K562 (cell line): ENCODE data around the gene CAMK2A. TPM values are rescaled to one million over a fixed set of nuclear protein-coding genes. Genes with fewer than 3 reads are reported as not detected.
A peak's percentile ranks its signal among the peaks of the same experiment; 100 is the strongest.

Experiments
- ATAC-seq: fragments of 200-7000 bp; cut with Tn5 transposase; 3 replicates; pipeline ENCODE4 v1.9.1; 2020; ENCODE audit warnings: moderate library complexity
- BruUV-seq: library from RNA; stranded (reverse); fragments of 400-500 nt; replicated peaks from 2 replicates; lab custom pipeline; 2021; lab: Mats Ljungman, UMichigan
- CTCF ChIA-PET: fragments of 300-600 bp; formaldehyde crosslinking; extraction: SDS; loops from one replicate; lab custom pipeline; 2021; ENCODE audit warnings: low intra/inter-chr PET ratio; lab: Yijun Ruan, JAX
- POLR2A ChIA-PET: fragments of 300-600, 350-650 bp; sonication (Branson Sonifier 250); formaldehyde crosslinking; extraction: SDS; loops from one replicate; lab custom pipeline; 2021; ENCODE audit warnings: antibody characterized with exemption, inconsistent platforms; lab: Yijun Ruan, JAX
- DNase-seq, 4 experiments: peaks; one replicate each; pipeline versions ENCODE4 v3.0.0 to v3.0.0-alpha.2; 2011 to 2018; ENCODE audit warnings: low spot score in 3 of 4, mixed read lengths in 3 of 4; ENCODE audit errors: extremely low read depth in 1 of 4
- FAIRE-seq: peaks from 2 replicates; lab custom pipeline; 2011; peaks lifted over from hg19 to GRCh38; lab: Jason Lieb, UNC
- H2AFZ ChIP-seq: 2 replicates; pipeline ENCODE4 v1.6.0; 2011; ENCODE audit warnings: low read depth, low read length, control low read depth, inconsistent platforms
- H3K27ac ChIP-seq: fragments of 200-600 bp; 3 replicates; pipeline ENCODE4 v1.8.0; 2011; ENCODE audit warnings: low read depth, mild to moderate bottlenecking, control low read depth, inconsistent platforms, low read length, moderate library complexity, mixed read lengths; ENCODE audit errors: extremely low read depth
- H3K27me3 ChIP-seq, 2 experiments: fragments of 300-600 bp in 1 of 2; 2 replicates in 1 of 2; 3 replicates in 1 of 2; pipeline versions ENCODE4 v1.6.0 to v1.8.0; 2011; ENCODE audit warnings: inconsistent platforms in 2 of 2, low read length in 2 of 2, mild to moderate bottlenecking in 1 of 2, mixed read lengths in 1 of 2, moderate library complexity in 1 of 2; ENCODE audit not compliant: control insufficient read depth in 2 of 2, insufficient read depth in 2 of 2
- H3K36me3 ChIP-seq: fragments of 300-600 bp; 3 replicates; pipeline ENCODE4 v1.8.0; 2011; ENCODE audit warnings: mild to moderate bottlenecking, low read length, inconsistent platforms; ENCODE audit not compliant: control insufficient read depth, insufficient read depth
- H3K4me1 ChIP-seq, 2 experiments: fragments of 200-600 bp in 1 of 2; replicated peaks in 1 of 2; 2 replicates in 1 of 2; 3 replicates in 1 of 2; pipeline versions ENCODE4 v1.5.1 to v1.8.0; 2011; ENCODE audit warnings: inconsistent platforms in 2 of 2, low read length in 2 of 2, mild to moderate bottlenecking in 1 of 2, mixed read lengths in 1 of 2, moderate library complexity in 1 of 2; ENCODE audit not compliant: control insufficient read depth in 2 of 2, insufficient read depth in 2 of 2
- H3K4me2 ChIP-seq: 2 replicates; pipeline ENCODE4 v1.6.1; 2011; ENCODE audit warnings: low read length, control low read depth, inconsistent platforms, mixed read lengths; ENCODE audit not compliant: insufficient read depth
- H3K4me3 ChIP-seq: fragments of 200-600 bp; sonication (generic), shearing (Covaris generic); 2 replicates; pipeline ENCODE4 v1.5.1; 2016; ENCODE audit warnings: control low read depth, inconsistent platforms
- H3K79me2 ChIP-seq: fragments of 200-600 bp; 3 replicates; pipeline ENCODE4 v1.8.0; 2011; ENCODE audit warnings: low read length, inconsistent platforms; ENCODE audit not compliant: control insufficient read depth, insufficient read depth
- H3K9ac ChIP-seq, 2 experiments: 2 replicates each; pipeline versions ENCODE4 v1.6.0 to v1.6.1; 2011; ENCODE audit warnings: low read depth in 2 of 2, low read length in 2 of 2, control low read depth in 1 of 2, inconsistent platforms in 1 of 2, mild to moderate bottlenecking in 1 of 2, mixed read lengths in 1 of 2; ENCODE audit not compliant: insufficient read depth in 1 of 2
- H3K9me1 ChIP-seq: one replicate; pipeline ENCODE4 v1.6.0; 2011; ENCODE audit warnings: inconsistent platforms, mild to moderate bottlenecking, low read length, moderate library complexity; ENCODE audit not compliant: control insufficient read depth, insufficient read depth
- H3K9me3 ChIP-seq: replicated peaks from 2 replicates; pipeline ENCODE4 v1.5.1; 2011; ENCODE audit warnings: low read depth, low read length, inconsistent platforms; ENCODE audit not compliant: control insufficient read depth, insufficient read depth
- H4K20me1 ChIP-seq: replicated peaks from 2 replicates; pipeline ENCODE4 v1.6.1; 2011; ENCODE audit warnings: low read length, inconsistent platforms, mixed read lengths; ENCODE audit not compliant: control insufficient read depth, insufficient read depth
- CCNT2 ChIP-seq: IDR thresholded peaks from 2 replicates; pipeline ENCODE4 v1.6.1; 2011; ENCODE audit warnings: borderline replicate concordance, low read depth, mild to moderate bottlenecking, moderate library complexity, mixed read lengths, low read length; ENCODE audit not compliant: insufficient read length; ENCODE audit errors: extremely low read depth
- CHD2 ChIP-seq: IDR thresholded peaks from 2 replicates; pipeline ENCODE4 v1.6.1; 2011; ENCODE audit warnings: low read depth, low read length
- DMBX1 ChIP-seq: fragments of 250-450 bp; sonication (Bioruptor Pico); IDR thresholded peaks from 2 replicates; pipeline ENCODE4 v1.8.0; 2022; ENCODE audit warnings: inconsistent platforms, mild to moderate bottlenecking, moderate library complexity, borderline replicate concordance
- EP400 ChIP-seq: fragments of 450-650 bp; IDR thresholded peaks from 2 replicates; pipeline ENCODE4 v1.6.1; 2017; ENCODE audit warnings: antibody characterized with exemption, mild to moderate bottlenecking, moderate library complexity
- ERF ChIP-seq: fragments of 450-650 bp; formaldehyde crosslinking; IDR thresholded peaks from 2 replicates; pipeline ENCODE4 v1.4.0; 2020; ENCODE audit warnings: mild to moderate bottlenecking, mixed read lengths
- HBP1 ChIP-seq: fragments of 450-650 bp; formaldehyde crosslinking; IDR thresholded peaks from 2 replicates; pipeline ENCODE4 v1.4.0; 2022; ENCODE audit warnings: missing genetic modification characterization
- HIVEP1 ChIP-seq: fragments of 250-450 bp; sonication (Bioruptor Pico); IDR thresholded peaks from 2 replicates; pipeline ENCODE4 v1.4.0; 2020; ENCODE audit warnings: mild to moderate bottlenecking
- MEIS2 ChIP-seq: fragments of 450-650 bp; IDR thresholded peaks from 2 replicates; pipeline ENCODE4 v1.6.1; 2014; ENCODE audit warnings: mild to moderate bottlenecking; ENCODE audit not compliant: partially characterized antibody
- TBP ChIP-seq: optimal IDR thresholded peaks from 2 replicates; pipeline ENCODE3; 2011; ENCODE audit warnings: low read depth, low read length, improper control_type of control experiment
- ZBTB17 ChIP-seq: fragments of 450-650 bp; formaldehyde crosslinking; IDR thresholded peaks from 2 replicates; pipeline ENCODE4 v1.4.0; 2020; ENCODE audit warnings: mild to moderate bottlenecking
- ZNF165 ChIP-seq: fragments of 250-450 bp; sonication (Bioruptor Pico); IDR thresholded peaks from 2 replicates; pipeline ENCODE4 v1.4.0; 2020; ENCODE audit warnings: borderline replicate concordance
- ZNF23 ChIP-seq: fragments of 250-450 bp; sonication (Bioruptor Pico); IDR thresholded peaks from 2 replicates; pipeline ENCODE4 v1.4.0; 2020; ENCODE audit warnings: mild to moderate bottlenecking
- ZNF324 ChIP-seq: fragments of 250-450 bp; sonication (Bioruptor Pico); IDR thresholded peaks from 2 replicates; pipeline ENCODE4 v1.4.0; 2020; ENCODE audit warnings: mild to moderate bottlenecking
- ZNF436 ChIP-seq: fragments of 250-450, 450-650 bp; sonication (Bioruptor Pico); formaldehyde crosslinking; IDR thresholded peaks from 2 replicates; pipeline ENCODE4 v1.7.0; 2020; ENCODE audit warnings: mild to moderate bottlenecking
- ZNF583 ChIP-seq: fragments of 250-450 bp; sonication (Bioruptor Pico); IDR thresholded peaks from 2 replicates; pipeline ENCODE4 v1.4.0; 2020
- ZNF76 ChIP-seq: fragments of 250-450 bp; sonication (Bioruptor Pico); IDR thresholded peaks from 2 replicates; pipeline ENCODE4 v1.4.0; 2020; ENCODE audit warnings: mild to moderate bottlenecking, moderate library complexity, borderline replicate concordance
- ZNF766 ChIP-seq: fragments of 200-800 bp; sonication (Bioruptor generic); conservative IDR thresholded peaks from 2 replicates; pipeline ENCODE4 v1.6.1; 2016; ENCODE audit warnings: missing genetic modification characterization, missing compliant biosample characterization
- WGBS: fragments of 100-300 bp; shearing (Covaris generic); methylation state at CpG from one replicate; pipeline ENCODE4 v1.1.6; 2016; ENCODE audit warnings: low coverage, mixed read lengths; ENCODE audit not compliant: insufficient coverage; ENCODE audit errors: missing lambda C conversion rate; 5-methylcytosine and 5-hydroxymethylcytosine counted together
- in situ Hi-C: fragments of 300-500 bp; cut with MboI; formaldehyde crosslinking; loops from 4 replicates; pipeline ENCODE4 v1.15.0; 2018; ENCODE audit warnings: inconsistent platforms, mixed read lengths
- intact Hi-C: fragments of 100-400 bp; cut with micrococcal nuclease; formaldehyde crosslinking; loops from 2 replicates; pipeline ENCODE4 v1.14.2; 2022
- polyA plus RNA-seq, 8 experiments: library from polyadenylated mRNA; depleted of rRNA in 4 of 8; stranded (reverse) in 5 of 8; unstranded in 3 of 8; fragments of >200 nt; fragmentation: Nextera tagmentation in 2 of 8; fragmentation: Illumina TruSeq in 1 of 8; extraction: Ambion mirVana in 2 of 8; extraction: Trizol in 1 of 8; gene quantifications; 2 replicates each; pipeline versions ENCODE4 v1.2.1 to v1.2.3, GENCODE V29; 2011 to 2014; ENCODE audit warnings: inconsistent platforms in 1 of 8, missing spikeins in 1 of 8
- total RNA-seq, 7 experiments: library from RNA; depleted of rRNA in 6 of 7; stranded (reverse); fragments of >200 nt in 6 of 7; fragmentation: Illumina TruSeq in 2 of 7; extraction: Trizol in 2 of 7; gene quantifications; 2 replicates each; pipeline versions ENCODE4 v1.2.1 to v1.2.3, GENCODE V29; 2011 to 2021; ENCODE audit warnings: low replicate concordance in 1 of 7
- TF ChIP-seq, protein P1 (sequence below): sonication (generic); IDR thresholded peaks from 2 replicates; pipeline ENCODE4 v1.6.1; 2016

CAMK2A gene
- total and polyA plus RNA-seq, 9 of the 15 experiments (the other 6 are each of a cell fraction or from before 2014, with no cell fraction given): 0.01 to 0.18 (median 0.04) TPM; not detected in 6

DNA sequence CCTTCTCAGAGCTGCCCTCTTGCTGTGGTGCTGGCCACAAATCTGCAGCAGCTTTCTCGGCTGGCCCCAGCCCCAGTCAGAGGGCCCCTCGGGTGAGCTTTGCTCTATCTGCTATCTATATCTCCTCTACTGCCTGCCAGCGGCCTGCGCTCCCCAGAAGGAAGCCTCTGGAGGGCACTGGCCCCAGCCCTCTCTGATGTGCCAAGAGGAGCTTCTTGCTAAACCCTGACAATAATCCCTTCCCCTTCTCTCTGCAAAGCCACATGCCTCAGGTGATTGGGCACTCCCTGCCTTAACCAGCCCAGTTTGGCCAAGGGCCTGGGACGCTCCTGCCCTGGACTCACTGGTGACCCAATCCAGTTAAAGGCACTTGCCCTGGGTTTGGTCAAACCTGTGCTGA, 42.7 kb downstream of the CAMK2A start:
- FAIRE-seq (peak; percentile 15), DNase-seq (peak in 1 of 4 experiments; percentile 29), ATAC-seq (no peak)
- no peak overlapping the region for H3K27ac ChIP-seq
- BruUV-seq: no TSS peak
- no peak for TF ChIP-seq ZNF436 (CRISPR knock-in tag)
- TF ChIP-seq MEIS2: no peak
- 0 out of 2 replicates have a peak, but pooled peaks have one; percentile 25 for TF ChIP-seq ZNF76 (CRISPR knock-in tag)
- TF ChIP-seq TBP: no peak
- 0 out of 2 replicates have a peak, but pooled peaks have one; percentile 45 for TF ChIP-seq ZNF583 (CRISPR knock-in tag)
- TF ChIP-seq CCNT2: no peak
- TF ChIP-seq CHD2: no peak
- 0 out of 2 replicates have a peak, but pooled peaks have one; percentile 24 for TF ChIP-seq ZNF766
- TF ChIP-seq, protein P1, sequence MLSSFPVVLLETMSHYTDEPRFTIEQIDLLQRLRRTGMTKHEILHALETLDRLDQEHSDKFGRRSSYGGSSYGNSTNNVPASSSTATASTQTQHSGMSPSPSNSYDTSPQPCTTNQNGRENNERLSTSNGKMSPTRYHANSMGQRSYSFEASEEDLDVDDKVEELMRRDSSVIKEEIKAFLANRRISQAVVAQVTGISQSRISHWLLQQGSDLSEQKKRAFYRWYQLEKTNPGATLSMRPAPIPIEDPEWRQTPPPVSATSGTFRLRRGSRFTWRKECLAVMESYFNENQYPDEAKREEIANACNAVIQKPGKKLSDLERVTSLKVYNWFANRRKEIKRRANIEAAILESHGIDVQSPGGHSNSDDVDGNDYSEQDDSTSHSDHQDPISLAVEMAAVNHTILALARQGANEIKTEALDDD: no peak
- no peak for TF ChIP-seq HBP1 (CRISPR knock-in tag)
- TF ChIP-seq ZBTB17 (CRISPR knock-in tag): peak; percentile 64; the same call in 1 of the 2 replicates
- peak; percentile 4; the same call in 1 of the 2 replicates for TF ChIP-seq DMBX1 (CRISPR knock-in tag)
- TF ChIP-seq ZNF165 (CRISPR knock-in tag): 0 out of 2 replicates have a peak, but pooled peaks have one; percentile 48
- TF ChIP-seq EP400: no peak
- 0 out of 2 replicates have a peak, but pooled peaks have one; percentile 27 for TF ChIP-seq HIVEP1 (CRISPR knock-in tag)
- no peak for TF ChIP-seq ZNF23 (CRISPR knock-in tag)
- TF ChIP-seq ZNF324 (CRISPR knock-in tag): no peak
- 0 out of 2 replicates have a peak, but pooled peaks have one; percentile 59 for TF ChIP-seq ERF
- H3K36me3 ChIP-seq: no peaks in the 10 kb centered on the region
- no peaks in the 10 kb centered on the region for H4K20me1 ChIP-seq
- H3K9ac ChIP-seq: 0 out of 4 replicates have a peak overlapping the region, but pooled peaks of 1 of the 2 experiments have one; percentile 11
- H3K9me1 ChIP-seq: no peaks in the 10 kb centered on the region
- peaks cover 22 to 23% of the 10 kb centered on the region in 2 experiments for H3K4me1 ChIP-seq
- no peak overlapping the region for H3K4me3 ChIP-seq
- H3K79me2 ChIP-seq: no peaks in the 10 kb centered on the region
- H2AFZ ChIP-seq: peak overlapping the region; percentile 76
- CTCF ChIA-PET: no interaction called here
- WGBS: 46% methylated on average over 5 of the region's 5 CpGs
- no peak overlapping the region; the same call in 1 of the 2 replicates for H3K4me2 ChIP-seq
- POLR2A ChIA-PET: interaction anchor here (0.5 to 1.2 kb wide), 5 partner anchors 9 to 107 kb away, joined by 3 to 5 read pairs (median 3); no protein-coding TSS in a partner anchor
- in situ Hi-C loops (no loop called here), intact Hi-C loops (no loop called here)
- H3K27me3 ChIP-seq: peaks cover 15 to 41% of the 10 kb centered on the region in 2 experiments; a peak in 4 of 5 replicates
- H3K9me3 ChIP-seq: no peaks in the 10 kb centered on the region
